A673 (cell line): ENCODE results near the gene EBLN2.

Experiments used
- CTCF ChIP-seq: fragments of 300-800, 200-600 bp; sonication (generic); conservative IDR thresholded peaks from 2 replicates; pipeline ENCODE4 v1.5.1; 2017; ENCODE audit warnings: low read depth, mild to moderate bottlenecking, antibody characterized with exemption, low read length, moderate library complexity, mixed read lengths
- EZH2 ChIP-seq: fragments of 200-600 bp; sonication (generic); IDR thresholded peaks from 2 replicates; pipeline ENCODE4 v1.6.1; 2017; ENCODE audit warnings: borderline replicate concordance, low read depth, mild to moderate bottlenecking, mixed read lengths, antibody characterized with exemption, low read length; ENCODE audit not compliant: poor library complexity, severe bottlenecking

DNA sequence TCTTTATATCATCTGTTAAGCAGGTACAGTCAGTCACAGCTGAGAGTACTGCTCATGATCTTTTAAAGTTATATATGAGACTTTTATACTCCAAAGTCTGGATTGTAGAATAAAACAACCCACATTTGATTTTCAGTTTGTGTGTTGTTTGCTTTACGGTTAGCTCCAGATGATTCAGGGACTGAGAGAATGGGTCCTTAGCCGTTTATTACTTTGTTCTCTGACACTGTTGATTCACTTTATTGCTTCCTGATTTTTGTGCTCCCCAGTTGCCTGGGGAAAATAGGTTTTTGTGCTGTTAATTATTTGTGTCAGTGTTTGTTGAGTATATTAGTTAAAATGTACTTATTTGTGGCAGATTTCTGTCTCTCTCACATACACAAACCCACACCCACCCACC, 8.6 kb upstream of the EBLN2 start:
- no peak for TF ChIP-seq CTCF
- no peak for TF ChIP-seq EZH2
